GM23248 (cell line): Measurements from ENCODE around the gene MRTFB. TPM values are rescaled to one million over a fixed set of nuclear protein-coding genes. Genes with fewer than 3 reads are reported as not detected.

Source experiments
- DNase-seq: peaks from one replicate; pipeline ENCODE4 v3.0.0-alpha.2; 2015
- H2AFZ ChIP-seq: fragments of 200-600 bp; sonication (generic); 2 replicates; pipeline ENCODE4 v1.6.1; 2016; ENCODE audit warnings: antibody characterized with exemption
- H3F3A ChIP-seq: fragments of 200-600 bp; sonication (generic); 2 replicates; pipeline ENCODE4 v1.6.1; 2016; ENCODE audit warnings: mild to moderate bottlenecking, antibody characterized with exemption, mixed run types; ENCODE audit not compliant: insufficient read depth
- H3K27ac ChIP-seq: fragments of 200-600 bp; sonication (generic); 2 replicates; pipeline ENCODE4 v1.5.1; 2016; ENCODE audit warnings: mild to moderate bottlenecking
- H3K27me3 ChIP-seq: fragments of 200-600 bp; sonication (generic); replicated peaks from 2 replicates; pipeline ENCODE4 v1.6.1; 2016; ENCODE audit warnings: mild to moderate bottlenecking; ENCODE audit not compliant: insufficient read depth
- H3K36me3 ChIP-seq: fragments of 200-600 bp; sonication (generic); 2 replicates; pipeline ENCODE4 v1.6.1; 2016; ENCODE audit warnings: low read depth, mild to moderate bottlenecking
- H3K4me1 ChIP-seq: fragments of 200-600 bp; sonication (generic); 2 replicates; pipeline ENCODE4 v1.6.1; 2016; ENCODE audit warnings: mild to moderate bottlenecking; ENCODE audit not compliant: insufficient read depth
- H3K4me2 ChIP-seq: fragments of 200-600 bp; sonication (generic); one replicate; pipeline ENCODE4 v1.6.1; 2016; ENCODE audit warnings: mild to moderate bottlenecking; ENCODE audit not compliant: unreplicated experiment
- H3K4me3 ChIP-seq: fragments of 200-600 bp; sonication (generic); 2 replicates; pipeline ENCODE4 v1.5.1; 2016; ENCODE audit warnings: mild to moderate bottlenecking
- H3K79me2 ChIP-seq: fragments of 200-600 bp; sonication (generic); 2 replicates; pipeline ENCODE4 v1.6.1; 2016; ENCODE audit warnings: mild to moderate bottlenecking; ENCODE audit not compliant: insufficient read depth
- H3K9ac ChIP-seq: fragments of 200-600 bp; sonication (generic); 2 replicates; pipeline ENCODE4 v1.6.1; 2016; ENCODE audit warnings: mild to moderate bottlenecking
- H3K9me2 ChIP-seq: fragments of 200-600 bp; sonication (generic); 2 replicates; pipeline ENCODE4 v1.6.1; 2016; ENCODE audit warnings: mixed run types, mild to moderate bottlenecking, moderate library complexity; ENCODE audit not compliant: insufficient read depth
- H3K9me3 ChIP-seq: fragments of 200-600 bp; sonication (generic); one replicate; pipeline ENCODE4 v1.6.1; 2017; ENCODE audit warnings: low read depth
- H4K20me1 ChIP-seq: fragments of 200-600 bp; sonication (generic); 2 replicates; pipeline ENCODE4 v1.6.0; 2016; ENCODE audit not compliant: insufficient read depth
- EZH2 ChIP-seq: fragments of 200-600 bp; sonication (generic); IDR thresholded peaks from 2 replicates; pipeline ENCODE4 v1.6.1; 2018; ENCODE audit warnings: antibody characterized with exemption, mild to moderate bottlenecking; ENCODE audit not compliant: insufficient read depth, poor library complexity, severe bottlenecking
- EZH2phosphoT487 ChIP-seq: fragments of 200-600 bp; sonication (generic); IDR thresholded peaks from 2 replicates; pipeline ENCODE4 v1.6.1; 2018; ENCODE audit warnings: antibody characterized with exemption, moderate library complexity, mild to moderate bottlenecking, low read depth; ENCODE audit not compliant: insufficient read depth
- WGBS, 2 experiments: methylation state at CpG; one replicate each; pipeline ENCODE4 v1.1.6; 2015 to 2017; ENCODE audit warnings: low lambda C conversion rate in 2 of 2, low coverage in 1 of 2; ENCODE audit errors: missing lambda C conversion rate in 2 of 2; 5-methylcytosine and 5-hydroxymethylcytosine counted together
- in situ Hi-C: fragments of 300-500 bp; cut with MboI; formaldehyde crosslinking; loops from 2 replicates; pipeline ENCODE4 v1.15.0; 2020
- polyA plus RNA-seq: library from polyadenylated mRNA; unstranded; fragments of >200 nt; fragmentation: Nextera tagmentation; extraction: Ambion mirVana; gene quantifications from 2 replicates; pipeline ENCODE4 v1.2.1, GENCODE V29; 2016
- total RNA-seq: library from RNA; depleted of rRNA; stranded (reverse); fragments of >200 nt; shearing (Covaris generic); gene quantifications from 2 replicates; pipeline ENCODE4 v1.2.3, GENCODE V29; 2014

The MRTFB gene
- total and polyA plus RNA-seq, 2 experiments from 2014 or later, result 3.1 to 5.1 TPM

GRCh38 chr16:14101415-14101814, 30.3 kb downstream of the MRTFB start:
- TF ChIP-seq EZH2, result no peak
- no peak for TF ChIP-seq EZH2phosphoT487
- no peaks in the 10 kb centered on the region for H3K27me3 ChIP-seq
- in situ Hi-C loops, result no loop called here
- 0 out of 2 replicates have a peak, but pooled peaks cover 3% of the 10 kb centered on the region for H4K20me1 ChIP-seq
- no peak overlapping the region for H3K9ac ChIP-seq
- H3K4me1 ChIP-seq, result no peaks in the 10 kb centered on the region; the same call in 1 of the 2 replicates
- DNase-seq, result no peak
- no peaks in the 10 kb centered on the region for H3K36me3 ChIP-seq
- H3K79me2 ChIP-seq, result peaks cover 13% of the 10 kb centered on the region; the same call in 1 of the 2 replicates
- no peak overlapping the region for H3K4me3 ChIP-seq
- H3K4me2 ChIP-seq, result no peak overlapping the region
- H3K9me3 ChIP-seq, result no peaks in the 10 kb centered on the region
- H3K9me2 ChIP-seq, result no peaks in the 10 kb centered on the region
- H3F3A ChIP-seq, result no peaks in the 10 kb centered on the region
- H3K27ac ChIP-seq, result no peak overlapping the region
- H2AFZ ChIP-seq, result no peak overlapping the region

GRCh38 chr16:14102925-14103720, 32.0 kb downstream of the MRTFB start:
- Histone ChIP-seq H3K36me3 (no peaks in the 10 kb centered on the region), H4K20me1 (0 out of 2 replicates have a peak, but pooled peaks cover under 1% of the 10 kb centered on the region), H3K27ac (no peak overlapping the region), H3F3A (no peaks in the 10 kb centered on the region), H3K27me3 (no peaks in the 10 kb centered on the region), H3K9ac (no peak overlapping the region), H2AFZ (no peak overlapping the region), H3K79me2 (peaks cover 13% of the 10 kb centered on the region; the same call in 1 of the 2 replicates), H3K4me3 (no peak overlapping the region), H3K9me3 (no peaks in the 10 kb centered on the region), H3K4me1 (no peaks in the 10 kb centered on the region; the same call in 1 of the 2 replicates), H3K9me2 (no peaks in the 10 kb centered on the region), H3K4me2 (no peak overlapping the region)
- 83 to 90% methylated on average over 2 of the region's 2 CpGs for WGBS, 2 experiments
- no peak for TF ChIP-seq EZH2
- TF ChIP-seq EZH2phosphoT487, result no peak
- DNase-seq, result no peak
- in situ Hi-C loops, result no loop called here

- Histone ChIP-seq H3K4me2 (no peak overlapping the region), H3F3A (no peaks in the 10 kb centered on the region), H3K9ac (no peak overlapping the region), H3K9me3 (no peaks in the 10 kb centered on the region), H3K79me2 (peaks cover 13% of the 10 kb centered on the region; the same call in 1 of the 2 replicates), H3K27ac (no peak overlapping the region), H4K20me1 (no peaks in the 10 kb centered on the region), H3K9me2 (no peaks in the 10 kb centered on the region), H3K4me3 (no peak overlapping the region), H3K27me3 (no peaks in the 10 kb centered on the region), H3K4me1 (no peaks in the 10 kb centered on the region), H2AFZ (no peak overlapping the region), H3K36me3 (no peaks in the 10 kb centered on the region)
- no peak for TF ChIP-seq EZH2phosphoT487
- TF ChIP-seq EZH2, result no peak
- in situ Hi-C loops, result no loop called here
- DNase-seq, result no peak
These were observed 32.9 kb downstream of the MRTFB start for GRCh38 chr16:14104066-14104465.

GRCh38 chr16:14105760-14106375, 34.7 kb downstream of the MRTFB start:
- Histone ChIP-seq H3K9ac (no peak overlapping the region), H3K4me1 (no peaks in the 10 kb centered on the region), H3F3A (no peaks in the 10 kb centered on the region), H3K27me3 (no peaks in the 10 kb centered on the region), H3K36me3 (no peaks in the 10 kb centered on the region), H3K4me2 (no peak overlapping the region), H2AFZ (no peak overlapping the region), H3K4me3 (no peak overlapping the region), H3K79me2 (peaks cover 6% of the 10 kb centered on the region; the same call in 1 of the 2 replicates), H3K9me3 (no peaks in the 10 kb centered on the region), H3K9me2 (no peaks in the 10 kb centered on the region), H3K27ac (no peak overlapping the region), H4K20me1 (no peaks in the 10 kb centered on the region)
- 98% methylated on average over 3 of the region's 3 CpGs for whole genome bisulfite sequencing, 2 experiments
- DNase-seq, result no peak
- in situ Hi-C loops, result no loop called here
- TF ChIP-seq EZH2, result no peak
- TF ChIP-seq EZH2phosphoT487, result no peak
